NCI-H748 (cell line): Measurements from ENCODE around the gene MAPK8IP1.

Experiments used
- DNase-seq: peaks from one replicate; lab custom pipeline; 2025; ENCODE audit not compliant: unreplicated experiment; lab: John Stamatoyannopoulos, UW

Gene MAPK8IP1

DNA sequence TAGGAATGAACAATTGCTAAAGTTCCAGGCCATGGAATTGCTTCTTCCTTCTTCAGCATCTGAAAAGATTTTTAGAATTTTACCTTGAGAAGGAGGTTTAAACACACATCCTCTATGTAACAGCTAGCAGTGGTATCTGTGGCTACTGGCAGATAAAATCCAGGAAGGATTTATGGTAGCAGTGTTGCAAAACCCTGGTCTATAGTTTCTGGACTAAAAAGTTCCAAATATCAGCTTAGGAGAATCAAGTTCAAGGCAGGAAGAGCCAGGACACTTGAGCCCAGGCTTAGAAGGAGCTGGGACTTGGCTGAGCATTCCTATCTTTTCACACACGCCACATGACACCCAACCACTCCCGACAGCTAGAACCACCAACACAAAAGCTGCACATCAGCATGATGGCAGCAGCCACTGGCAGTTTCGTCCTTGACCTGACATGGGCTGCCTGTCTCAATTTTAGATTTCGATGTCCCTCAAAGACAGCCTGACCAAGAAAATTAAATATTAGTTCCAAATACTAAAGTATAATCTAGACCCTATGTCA, 51.1 kb downstream of the MAPK8IP1 start:
- no peak for DNase-seq

GRCh38 chr11:45937916-45938315, 52.5 kb downstream of the MAPK8IP1 start:
- DNase-seq: no peak

- DNase-seq: no peak
Observed at GRCh38 chr11:45939836-45940235, 54.4 kb downstream of the MAPK8IP1 start.

DNA sequence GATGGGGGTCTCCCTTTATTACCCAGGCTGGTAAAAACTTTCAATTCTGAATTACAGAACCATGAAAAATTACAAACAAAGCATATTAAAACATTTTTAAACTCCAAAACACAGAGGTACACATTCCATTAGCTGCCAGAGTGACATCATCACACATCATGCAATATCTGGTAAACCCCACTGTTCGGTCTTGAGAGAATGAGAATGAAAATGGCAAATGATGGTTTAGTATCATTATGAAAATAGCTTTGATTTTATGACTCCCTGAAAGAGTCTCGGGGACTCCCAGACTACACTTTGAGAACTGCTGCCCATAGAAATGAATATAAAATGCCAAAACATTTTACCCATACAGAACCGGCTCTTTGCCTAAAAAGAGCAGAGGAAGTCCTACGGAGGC, 55.8 kb downstream of the MAPK8IP1 start:
- no peak for DNase-seq

DNA sequence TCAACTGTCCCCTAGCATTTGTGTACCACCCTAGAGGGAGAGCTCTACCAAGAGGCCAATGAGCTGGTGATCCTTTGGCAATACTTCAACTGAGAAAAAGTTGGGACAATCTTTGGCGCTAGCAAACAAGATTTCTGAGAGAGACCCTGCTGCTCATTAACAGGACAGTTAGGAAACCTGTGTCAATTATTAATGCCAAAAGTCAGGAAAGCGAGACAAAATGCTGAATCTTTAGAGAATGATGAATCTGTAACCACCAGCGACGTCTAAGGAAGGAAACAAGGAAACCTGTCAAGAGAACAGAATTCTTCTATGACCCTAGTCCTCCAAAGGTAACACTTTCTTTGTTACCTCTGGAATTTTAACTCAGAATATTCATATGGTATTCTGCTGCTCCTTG, 56.9 kb downstream of the MAPK8IP1 start:
- DNase-seq: no peak

DNA sequence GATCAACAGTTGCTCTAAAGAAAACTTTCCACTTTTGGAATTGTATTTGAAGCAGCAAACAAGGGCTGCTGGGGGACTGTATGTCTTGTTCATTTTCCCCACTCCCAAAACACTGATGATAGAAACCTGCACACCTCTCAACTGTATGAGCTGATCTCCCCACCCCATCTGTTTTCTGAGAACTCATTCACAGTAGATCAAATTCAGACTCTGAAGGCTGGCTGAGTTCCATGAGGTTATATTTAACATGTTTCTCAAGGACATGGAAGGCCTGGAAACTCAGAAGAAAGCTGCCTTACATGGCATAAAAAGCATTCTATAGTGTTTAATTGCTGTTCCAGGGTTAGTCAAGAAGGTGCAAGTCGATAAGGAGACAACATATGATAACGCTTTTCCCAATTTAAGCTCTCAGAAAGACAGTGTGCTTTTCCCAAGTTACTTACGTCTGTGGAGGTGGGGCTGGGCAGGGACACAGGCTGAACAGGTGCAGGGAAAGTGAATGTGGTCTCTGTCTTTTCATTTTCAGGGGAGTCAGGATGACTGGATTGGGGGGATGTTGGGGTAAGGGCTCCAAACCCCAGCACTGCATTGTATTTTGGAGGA, 60.0 kb downstream of the MAPK8IP1 start:
- DNase-seq: no peak

GRCh38 chr11:45947885-45948284, 62.4 kb downstream of the MAPK8IP1 start:
- DNase-seq: no peak

DNA sequence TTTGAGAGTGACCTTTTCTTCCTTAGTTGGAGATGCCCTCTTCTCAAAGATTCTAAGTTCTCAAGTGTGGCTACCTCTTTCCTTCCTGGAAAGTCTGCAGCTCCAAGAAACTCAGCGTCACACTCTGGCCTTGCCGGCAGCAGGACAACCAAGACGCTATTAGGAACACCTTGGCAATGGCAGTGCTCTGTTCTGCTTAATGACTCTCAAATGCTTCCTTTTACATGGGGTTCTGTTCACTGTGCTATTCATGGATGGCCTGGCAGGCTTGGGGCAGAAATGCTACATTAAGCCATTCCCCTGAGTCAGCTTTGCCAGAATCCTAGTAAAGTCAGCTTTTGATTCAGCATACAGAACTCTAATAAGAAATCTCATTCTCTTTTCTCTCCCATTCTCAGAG, 62.9 kb downstream of the MAPK8IP1 start:
- no peak for DNase-seq

DNA sequence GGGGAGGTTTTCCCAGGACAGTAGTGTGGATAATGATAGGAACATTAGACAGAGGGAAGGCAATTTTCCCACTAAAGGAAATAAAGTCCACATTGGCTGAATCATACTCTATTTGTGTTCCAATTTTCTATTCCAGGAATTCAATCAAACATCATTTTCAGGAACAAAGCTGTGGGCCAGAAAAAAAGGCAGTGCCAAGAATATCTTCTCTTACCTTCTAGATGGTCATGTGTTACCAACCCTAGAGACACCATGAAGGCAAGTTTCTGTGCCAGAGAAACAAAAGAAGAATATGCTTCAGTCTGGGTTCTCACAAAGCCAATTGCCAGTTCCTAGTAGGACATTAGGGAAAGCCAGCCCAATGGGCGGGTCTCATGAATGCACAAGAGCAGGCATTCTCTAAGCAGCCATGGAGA, 64.5 kb downstream of the MAPK8IP1 start:
- no peak for DNase-seq
